Measurements from ENCODE around the gene MRPL54.

The MRPL54 gene

GRCh38 chr19:3782903-3783302 is 20.4 kb downstream of the MRPL54 start:
- H3K27me3 Mint-ChIP-seq (ENCODE audit: low read depth): peaks cover 54% of the 10 kb centered on the region
- H3K27ac Mint-ChIP-seq: no peak overlapping the region
- TF ChIP-seq CTCF (IDR thresholded peaks at IDR 0.05; ENCODE audit: unreplicated experiment in 3 of 3): no peak
- H3K4me1 Mint-ChIP-seq: no peaks in the 10 kb centered on the region
- peaks cover 16% of the 10 kb centered on the region for H3K9me3 Mint-ChIP-seq
- H3K4me3 Mint-ChIP-seq: no peak overlapping the region
- peaks cover 5% of the 10 kb centered on the region for H3K36me3 Mint-ChIP-seq (ENCODE audit: low read depth)

- no peak for TF ChIP-seq CTCF (IDR thresholded peaks at IDR 0.05; ENCODE audit: unreplicated experiment in 3 of 3)
- peaks cover 58% of the 10 kb centered on the region for H3K27me3 Mint-ChIP-seq (ENCODE audit: low read depth)
- peaks cover 16% of the 10 kb centered on the region for H3K9me3 Mint-ChIP-seq
- H3K4me1 Mint-ChIP-seq: no peaks in the 10 kb centered on the region
- peaks cover 5% of the 10 kb centered on the region for H3K36me3 Mint-ChIP-seq (ENCODE audit: low read depth)
- peak overlapping the region; percentile 58 to 75 (median 74) for H3K4me3 Mint-ChIP-seq
- no peak overlapping the region for H3K27ac Mint-ChIP-seq
Measured at GRCh38 chr19:3783660-3784584, 21.4 kb downstream of the MRPL54 start.

- Mint-ChIP-seq H3K27ac (no peak overlapping the region), H3K9me3 (peaks cover 16% of the 10 kb centered on the region), H3K4me1 (no peaks in the 10 kb centered on the region), H3K36me3 (ENCODE audit: low read depth) (peaks cover 5% of the 10 kb centered on the region), H3K4me3 (peak overlapping the region; percentile 58 to 75 (median 74)), H3K27me3 (ENCODE audit: low read depth) (peaks cover 68% of the 10 kb centered on the region)
- TF ChIP-seq CTCF (IDR thresholded peaks at IDR 0.05; ENCODE audit: unreplicated experiment in 3 of 3): no peak
Measured at GRCh38 chr19:3784607-3785450, 22.3 kb downstream of the MRPL54 start.

- Mint-ChIP-seq H3K4me1 (no peaks in the 10 kb centered on the region), H3K9me3 (peaks cover 16% of the 10 kb centered on the region), H3K4me3 (peak overlapping the region; percentile 56 to 59 (median 56)), H3K27ac (no peak overlapping the region), H3K27me3 (ENCODE audit: low read depth) (peaks cover 74% of the 10 kb centered on the region), H3K36me3 (ENCODE audit: low read depth) (peaks cover 5% of the 10 kb centered on the region)
- no peak for TF ChIP-seq CTCF (IDR thresholded peaks at IDR 0.05; ENCODE audit: unreplicated experiment in 3 of 3)
Measured at GRCh38 chr19:3785451-3785937, 23.0 kb downstream of the MRPL54 start.

GRCh38 chr19:3785938-3786824 is 23.7 kb downstream of the MRPL54 start, which contains the start of gene MATK:
Gene MATK, minus strand, starts transcription at chr19:3786381. Its CDS starts 1,246 bp downstream, at chr19:3785135.
- no peaks in the 10 kb centered on the region for H3K4me1 Mint-ChIP-seq
- H3K27ac Mint-ChIP-seq: no peak within 1 kb of the TSS
- peak within 1 kb of the TSS; percentile 56 to 64 (median 59) for H3K4me3 Mint-ChIP-seq
- peaks cover 5% of the 10 kb centered on the region for H3K36me3 Mint-ChIP-seq (ENCODE audit: low read depth)
- peaks cover 77% of the 10 kb centered on the region for H3K27me3 Mint-ChIP-seq (ENCODE audit: low read depth)
- no peak for TF ChIP-seq CTCF (IDR thresholded peaks at IDR 0.05; ENCODE audit: unreplicated experiment in 3 of 3)
- peaks cover 12% of the 10 kb centered on the region for H3K9me3 Mint-ChIP-seq

All from nephron (organoid).